HG02571 (cell line): ENCODE data around the gene ISCA1.

Experiments used
- ATAC-seq: cut with Tn5 transposase; IDR thresholded peaks from one replicate; pipeline ENCODE4 v1.9.1; 2021; ENCODE audit warnings: mild to moderate bottlenecking, moderate library complexity; ENCODE audit not compliant: unreplicated experiment

ISCA1 gene

DNA sequence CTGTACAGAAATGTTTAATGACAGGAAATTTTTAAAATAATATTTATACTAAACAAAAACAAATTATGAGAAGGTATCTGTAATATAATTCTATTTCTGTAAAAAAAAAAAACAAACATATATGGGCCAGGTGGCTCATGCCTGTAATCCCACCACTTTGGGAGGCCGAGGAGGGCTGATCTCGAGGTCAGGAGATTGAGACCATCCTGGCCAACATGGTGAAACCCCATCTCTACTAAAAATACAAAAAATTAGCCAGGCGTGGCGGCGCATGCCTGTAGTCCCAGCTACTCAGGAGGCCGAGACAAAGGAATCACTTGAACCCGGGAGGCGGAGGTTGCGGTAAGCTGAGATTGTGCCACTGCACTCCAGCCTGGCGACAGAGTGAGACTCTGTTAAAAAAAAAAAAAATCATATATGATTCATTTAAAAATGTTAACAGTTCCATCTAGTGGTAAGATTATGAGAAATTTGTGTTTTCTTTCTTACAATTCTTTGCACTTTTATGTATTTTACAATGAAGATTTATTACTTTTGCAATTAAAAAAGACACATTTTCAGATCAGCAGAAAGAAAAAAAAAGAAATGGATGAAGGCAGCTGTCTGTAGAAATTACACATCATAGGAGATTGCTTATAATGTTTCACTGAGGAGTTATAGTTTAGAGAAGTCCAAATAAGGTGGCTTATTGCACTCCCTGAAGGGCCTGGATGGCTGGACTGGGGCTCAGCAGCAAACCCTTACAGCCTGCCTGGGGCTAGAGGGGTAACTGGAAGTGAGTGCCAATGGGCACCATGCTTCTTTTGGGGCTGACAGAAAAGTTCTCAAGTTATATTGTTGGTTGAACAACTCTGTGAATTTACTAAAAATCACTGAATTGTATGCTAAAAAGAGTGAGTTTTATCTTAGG is 43.2 kb downstream of the ISCA1 start:
- ATAC-seq, result no peak

DNA sequence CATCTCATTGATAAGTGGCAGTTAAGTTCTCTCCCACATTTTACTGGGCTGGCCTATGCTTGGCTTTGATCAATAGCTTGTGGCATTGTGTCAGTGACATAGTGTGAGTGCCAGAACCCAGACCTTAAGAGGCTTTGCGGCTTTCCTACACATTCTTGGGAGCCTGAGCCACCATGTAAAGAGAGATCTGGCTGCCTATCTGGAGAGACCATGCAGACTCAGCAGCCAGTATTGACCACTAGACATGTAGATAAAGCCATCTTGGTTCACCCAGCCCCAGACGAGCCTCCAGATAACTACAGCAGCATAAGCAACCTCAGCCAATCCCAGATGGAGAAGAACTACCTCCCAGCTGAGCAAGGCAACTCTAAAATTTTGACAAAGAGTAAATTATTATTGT is 51.5 kb downstream of the ISCA1 start:
- ATAC-seq, result no peak

DNA sequence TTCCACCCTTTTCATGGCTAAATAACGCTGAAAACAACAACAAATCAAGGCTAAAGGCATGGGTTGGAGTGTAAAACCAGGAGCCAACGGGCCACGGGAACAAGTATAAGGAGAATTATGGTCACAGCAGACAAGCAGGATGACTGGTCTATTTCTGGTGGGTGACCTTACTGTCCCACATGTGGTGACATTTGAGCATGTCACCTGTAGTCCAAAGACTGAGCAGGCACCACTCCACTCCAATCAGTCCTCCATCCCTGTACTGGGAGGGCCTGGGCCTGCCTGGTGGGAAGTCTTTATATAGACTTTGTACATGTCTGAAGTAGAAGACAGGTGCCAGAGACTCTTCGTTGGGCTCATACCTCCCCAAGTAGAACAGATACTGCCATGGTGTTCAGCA is 59.7 kb downstream of the ISCA1 start:
- ATAC-seq, result no peak

DNA sequence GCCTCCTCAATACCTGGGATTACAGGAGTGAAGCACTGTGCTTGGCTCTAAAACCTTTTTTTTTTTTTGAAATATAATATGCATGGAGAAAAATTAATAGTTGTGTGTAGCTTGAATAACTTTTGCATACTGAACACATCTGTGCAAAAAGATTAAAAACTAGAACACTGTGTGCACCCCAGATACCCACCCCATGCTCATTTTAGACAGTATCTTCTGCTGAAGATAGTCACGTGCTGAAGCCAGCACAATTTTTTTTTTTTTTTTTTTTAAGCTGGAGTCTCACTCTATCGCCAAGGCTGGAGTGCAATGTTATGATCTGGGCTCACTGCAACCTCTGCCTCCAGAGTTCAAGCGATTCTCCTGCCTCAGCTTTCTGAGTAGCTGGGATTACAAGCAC is 62.7 kb downstream of the ISCA1 start:
- no peak for ATAC-seq

DNA sequence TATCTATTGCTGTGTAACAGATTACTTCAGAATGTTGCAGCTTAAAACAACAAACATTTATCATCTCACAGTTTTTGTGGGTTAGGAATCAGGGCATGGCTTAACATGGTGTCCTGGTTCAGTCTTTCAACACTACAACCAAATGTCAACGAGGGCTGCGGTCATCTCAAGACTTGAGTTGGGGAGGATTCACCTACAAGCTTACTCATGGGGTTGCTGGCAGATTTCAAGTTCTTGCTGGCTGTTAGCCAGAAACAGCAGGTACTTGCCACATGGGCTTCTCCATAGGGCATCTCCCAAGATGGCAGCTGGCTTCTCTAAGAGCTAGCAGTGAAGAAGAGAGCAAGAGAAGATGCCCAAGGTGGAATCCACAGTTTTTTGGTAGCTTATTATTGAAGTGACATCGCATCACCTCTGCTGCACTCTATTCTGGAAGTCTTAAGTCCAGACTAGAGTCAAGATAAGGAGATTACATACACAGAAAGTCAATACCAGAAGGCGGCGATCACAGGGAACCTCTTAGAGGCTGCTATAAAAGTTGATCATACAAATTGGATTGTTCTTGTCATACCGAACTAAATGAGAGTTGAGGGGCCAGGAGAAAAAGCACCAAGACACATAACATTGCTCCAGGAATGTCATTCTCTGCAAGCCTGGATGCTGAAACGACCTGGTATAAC is 65.1 kb downstream of the ISCA1 start:
- no peak for ATAC-seq
